UCSD-AML1 (cell line): Measurements from ENCODE around the gene TMEM198.
A peak's percentile ranks its signal among the peaks of the same experiment; 100 is the strongest.

Experiments
- DNase-seq: peaks from one replicate; lab custom pipeline; 2025; ENCODE audit not compliant: unreplicated experiment; lab: John Stamatoyannopoulos, UW

The TMEM198 gene

DNA sequence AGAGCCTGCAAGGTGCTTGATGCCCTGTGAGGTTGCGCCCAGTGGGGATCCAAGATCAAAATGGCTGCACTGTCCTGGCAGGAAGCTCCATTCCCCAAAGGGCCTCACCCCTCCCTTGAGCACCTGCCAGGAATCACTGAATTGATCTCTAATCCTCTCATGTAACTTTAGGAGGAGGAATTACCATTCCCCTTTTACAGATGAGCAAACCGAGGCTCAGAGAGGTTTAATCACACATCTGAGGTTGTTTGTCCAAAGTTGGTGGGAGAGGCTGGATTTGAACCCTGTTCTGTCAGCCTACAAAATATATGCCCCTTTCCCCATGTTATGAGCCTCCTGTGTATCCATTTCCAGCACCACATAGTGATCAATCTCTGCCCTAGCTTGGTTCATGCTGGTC lies 19.0 kb upstream of the TMEM198 start:
- no peak for DNase-seq

DNA sequence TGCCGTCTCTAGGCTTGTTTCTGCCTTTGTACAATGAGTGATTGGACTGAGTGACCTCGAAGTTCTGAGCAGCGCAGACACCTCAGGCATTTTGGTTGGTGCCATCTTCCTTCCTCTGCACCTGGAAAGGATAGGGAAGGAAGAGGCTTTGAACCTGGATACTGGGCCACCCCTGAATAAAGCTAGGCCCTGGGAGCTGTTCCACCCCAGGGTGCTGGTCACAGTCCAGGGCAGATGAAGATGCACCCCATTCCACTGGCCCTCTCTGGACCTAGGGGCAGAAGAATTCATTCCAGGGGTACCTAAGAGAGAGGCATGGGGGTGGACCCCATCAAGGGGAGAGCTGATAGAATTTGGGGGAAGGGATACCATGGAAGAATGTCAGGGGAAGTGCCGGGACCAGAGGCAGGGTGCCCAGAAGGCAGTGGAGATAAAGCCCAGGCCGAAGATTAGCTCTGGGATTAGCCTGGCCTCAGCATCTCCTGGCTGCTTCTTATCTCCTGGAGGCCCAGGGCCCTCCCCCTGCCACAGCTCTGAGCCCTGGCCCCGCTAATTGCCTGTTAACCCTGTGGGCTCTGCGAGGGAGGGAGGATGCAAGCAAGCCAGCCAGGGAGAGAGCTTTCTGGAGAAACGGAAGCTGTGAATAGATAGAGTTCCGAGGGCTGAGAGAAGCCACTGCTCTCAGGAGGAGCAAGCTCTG lies 18.1 kb upstream of the TMEM198 start:
- peak; percentile 17 for DNase-seq

DNA sequence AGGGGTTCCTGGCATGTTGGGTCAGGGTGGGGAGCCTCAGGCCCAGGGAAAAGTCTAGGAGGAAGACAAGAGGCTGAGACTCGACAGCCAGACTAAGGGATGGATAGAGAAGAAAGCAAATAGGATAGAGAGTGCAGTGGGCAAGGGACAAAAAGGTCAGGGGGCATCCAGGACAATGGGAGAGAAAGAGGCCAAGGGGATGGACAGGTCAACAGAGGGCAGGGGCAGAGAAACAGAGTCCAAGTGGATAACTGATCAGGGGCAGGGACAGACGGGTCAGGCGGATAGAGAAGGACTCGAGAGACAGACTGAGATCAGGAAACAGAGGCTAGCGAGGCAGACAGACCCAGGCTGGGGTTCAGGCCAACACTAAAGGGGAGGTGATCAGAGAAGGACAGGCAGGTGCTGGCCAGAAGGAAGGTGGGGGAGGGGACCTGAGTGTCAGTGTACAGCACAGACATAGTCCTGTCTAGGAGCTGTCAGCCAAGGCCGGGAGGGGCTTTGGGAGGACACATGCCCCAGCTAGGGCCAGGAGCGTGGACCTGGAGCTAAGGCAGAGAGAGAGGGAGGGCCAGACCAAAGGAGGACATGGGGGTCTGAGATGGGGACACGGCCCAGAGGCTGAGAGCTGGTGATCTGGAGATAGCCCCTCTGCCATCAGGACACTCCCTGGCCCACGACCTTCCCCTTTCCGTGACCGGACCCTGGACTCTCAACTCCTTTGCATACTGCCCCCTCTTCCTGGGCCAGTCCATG lies 17.3 kb upstream of the TMEM198 start:
- no peak for DNase-seq

DNA sequence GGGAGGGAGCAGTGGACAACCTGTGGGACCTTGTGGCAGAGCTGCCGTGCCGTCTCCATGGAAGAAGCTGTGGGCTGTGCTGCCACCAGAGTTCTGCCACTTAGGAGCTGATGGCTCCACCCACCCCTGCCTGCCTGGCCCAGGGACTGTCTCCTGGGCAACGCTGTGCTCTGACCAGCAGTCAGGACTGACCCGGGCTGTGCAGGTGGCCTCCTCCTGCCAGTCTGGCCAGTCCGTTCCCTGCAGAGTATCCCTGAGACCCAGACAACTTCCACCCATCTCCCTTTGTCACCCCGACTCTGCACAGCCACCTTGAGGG lies 16.8 kb upstream of the TMEM198 start:
- DNase-seq = no peak

DNA sequence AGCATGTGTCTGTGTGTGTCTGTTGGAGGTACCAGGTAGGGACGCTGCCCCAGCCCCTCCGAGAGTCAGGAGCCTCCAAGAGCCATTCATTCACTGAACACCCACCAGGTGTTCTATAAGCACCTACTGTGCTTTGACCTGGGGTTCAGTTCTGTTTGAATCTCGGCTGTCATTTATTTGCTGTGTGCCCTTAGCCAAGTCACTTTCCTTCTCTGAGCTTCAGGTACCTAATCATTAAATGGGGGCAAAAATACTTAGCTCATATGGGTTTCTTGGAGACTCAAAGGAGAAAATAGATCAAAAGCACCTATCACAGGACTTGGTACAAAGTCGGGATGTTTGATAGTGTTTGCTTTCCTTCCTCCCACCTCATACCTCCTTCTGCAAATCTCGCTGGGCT lies 16.4 kb upstream of the TMEM198 start:
- DNase-seq = no peak

DNA sequence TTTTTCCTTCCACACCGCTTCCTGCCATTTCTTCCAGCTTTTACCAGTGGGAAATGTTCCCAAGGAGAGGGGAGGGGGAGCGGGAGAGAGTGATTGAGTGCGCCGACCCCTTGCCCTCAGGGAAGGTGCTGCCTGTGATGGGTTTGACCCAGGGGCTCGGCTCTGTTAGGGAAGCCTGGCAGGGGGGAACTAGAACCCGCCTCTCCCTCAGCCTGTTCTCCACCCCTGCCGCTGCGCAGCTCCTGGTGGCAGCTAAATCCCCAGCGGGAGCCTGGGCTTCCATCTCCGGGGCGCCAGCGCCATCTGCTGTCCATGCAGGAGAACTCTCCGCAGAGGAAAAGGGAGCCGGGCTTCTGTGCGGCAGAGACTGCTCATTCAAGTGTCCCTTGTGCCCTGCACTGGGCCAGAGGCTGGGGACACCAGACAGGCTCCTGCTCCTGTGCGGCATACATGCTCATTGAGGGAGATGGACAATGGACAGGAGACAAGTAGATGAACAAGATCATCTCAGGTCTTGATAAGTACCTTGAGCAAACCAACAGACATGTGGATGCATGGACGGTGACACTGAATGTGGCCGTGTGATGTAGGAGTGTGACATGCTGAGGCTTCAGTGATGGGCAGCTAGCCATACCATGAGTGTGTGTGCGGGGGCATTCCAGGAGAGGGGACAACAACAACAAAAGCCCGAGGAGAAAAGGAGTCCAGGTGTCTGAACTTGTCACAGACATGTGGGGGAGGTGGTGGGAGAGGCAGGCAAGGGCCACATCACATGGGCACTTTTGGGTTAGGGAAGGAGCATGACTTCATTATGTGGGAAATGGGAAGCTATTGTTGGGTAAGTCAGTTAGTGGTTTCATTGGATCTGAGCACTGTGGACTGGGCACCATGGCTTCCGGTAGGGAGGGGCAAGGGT lies 13.5 kb upstream of the TMEM198 start:
- DNase-seq = peak; percentile 84

DNA sequence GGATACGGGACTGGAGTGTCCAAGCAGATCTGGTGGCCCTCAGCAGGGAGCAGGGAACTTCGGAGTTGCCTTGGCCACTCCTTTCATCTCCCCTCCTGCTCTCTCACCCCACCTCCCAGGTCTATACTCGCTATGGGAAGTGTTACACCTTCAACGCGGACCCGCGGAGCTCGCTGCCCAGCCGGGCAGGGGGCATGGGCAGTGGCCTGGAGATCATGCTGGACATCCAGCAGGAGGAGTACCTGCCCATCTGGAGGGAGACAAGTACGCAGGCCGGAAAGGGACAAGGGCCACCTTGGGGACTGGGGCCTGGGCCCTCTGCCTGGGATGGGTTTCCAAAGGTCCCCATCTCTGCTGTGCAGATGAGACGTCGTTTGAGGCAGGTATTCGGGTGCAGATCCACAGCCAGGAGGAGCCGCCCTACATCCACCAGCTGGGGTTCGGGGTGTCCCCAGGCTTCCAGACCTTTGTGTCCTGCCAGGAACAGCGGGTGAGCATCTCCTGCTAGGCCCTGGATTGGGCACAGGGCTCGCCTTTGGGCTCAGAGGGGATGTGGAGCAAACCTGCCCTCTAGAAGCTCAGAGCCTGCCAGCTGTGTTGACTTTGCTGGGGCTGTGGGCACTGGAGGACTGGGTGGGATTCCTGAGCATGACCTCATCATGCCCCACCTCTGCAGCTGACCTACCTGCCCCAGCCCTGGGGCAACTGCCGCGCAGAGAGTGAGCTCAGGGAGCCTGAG lies 12.0 kb upstream of the TMEM198 start:
- DNase-seq = no peak

DNA sequence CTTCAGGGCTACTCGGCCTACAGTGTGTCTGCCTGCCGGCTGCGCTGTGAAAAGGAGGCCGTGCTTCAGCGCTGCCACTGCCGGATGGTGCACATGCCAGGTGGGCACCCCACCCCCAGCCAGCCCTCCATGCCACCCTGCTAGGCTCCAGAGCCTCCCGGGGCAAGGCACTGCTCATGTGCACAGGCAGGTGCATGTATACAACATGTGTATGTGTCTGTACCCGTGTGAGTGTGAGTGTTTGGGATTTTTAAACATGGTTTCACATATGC lies 11.5 kb upstream of the TMEM198 start:
- no peak for DNase-seq

DNA sequence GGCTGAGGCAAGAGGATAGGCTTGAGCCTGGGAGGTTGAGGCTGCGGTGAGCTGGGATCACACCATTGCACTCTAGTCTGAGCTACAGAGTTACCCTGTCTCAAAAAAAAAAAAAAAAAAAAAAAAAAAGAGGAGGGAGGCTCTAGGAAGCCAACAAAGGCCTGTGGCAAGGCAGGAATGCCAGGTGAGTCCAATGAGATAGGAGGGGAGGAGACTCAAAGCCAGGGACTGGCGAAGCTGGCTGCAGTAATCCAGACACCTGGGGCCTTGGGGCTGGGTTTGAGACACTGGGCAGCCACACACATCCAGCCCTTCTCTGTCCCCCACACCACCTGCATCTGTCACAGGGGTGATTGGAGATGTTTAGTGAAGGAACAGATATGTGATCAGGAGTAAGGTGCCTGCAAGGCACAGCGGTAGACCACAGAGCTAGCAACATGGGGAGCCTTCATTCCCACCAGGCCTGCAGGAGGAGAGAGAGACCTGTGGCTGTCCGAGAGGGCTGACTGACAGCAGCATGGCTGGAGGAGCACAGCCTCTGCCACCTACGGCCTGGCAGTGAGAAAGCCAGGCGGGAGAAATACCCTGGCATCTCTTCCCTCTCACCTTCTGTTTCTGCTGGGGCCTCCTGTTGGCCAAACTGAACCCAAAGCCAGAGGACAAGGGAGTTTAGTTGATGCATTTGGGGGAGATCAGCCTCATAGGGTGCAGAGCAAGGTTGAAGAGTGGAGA lies 9.7 kb upstream of the TMEM198 start:
- DNase-seq = no peak

DNA sequence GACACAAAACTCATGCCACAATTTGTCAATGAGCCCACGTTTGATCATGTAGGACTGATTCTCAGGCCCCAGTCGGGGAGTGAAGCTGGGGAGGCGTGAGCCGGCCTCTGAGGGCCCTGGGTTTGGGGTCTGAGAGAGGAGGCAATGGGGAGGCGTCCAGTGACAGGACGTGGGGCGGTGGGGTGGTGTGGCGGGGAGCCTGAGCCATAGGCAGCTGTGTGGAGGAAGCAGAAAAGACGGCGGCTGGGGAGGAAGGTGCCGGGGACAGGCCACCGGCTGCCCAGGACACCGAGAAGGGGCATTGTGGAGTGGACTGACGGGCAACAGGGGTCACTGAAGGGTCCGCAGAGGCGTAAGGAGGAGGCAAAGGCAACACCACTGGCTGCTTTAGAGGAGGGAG lies 7.4 kb upstream of the TMEM198 start:
- DNase-seq = no peak

DNA sequence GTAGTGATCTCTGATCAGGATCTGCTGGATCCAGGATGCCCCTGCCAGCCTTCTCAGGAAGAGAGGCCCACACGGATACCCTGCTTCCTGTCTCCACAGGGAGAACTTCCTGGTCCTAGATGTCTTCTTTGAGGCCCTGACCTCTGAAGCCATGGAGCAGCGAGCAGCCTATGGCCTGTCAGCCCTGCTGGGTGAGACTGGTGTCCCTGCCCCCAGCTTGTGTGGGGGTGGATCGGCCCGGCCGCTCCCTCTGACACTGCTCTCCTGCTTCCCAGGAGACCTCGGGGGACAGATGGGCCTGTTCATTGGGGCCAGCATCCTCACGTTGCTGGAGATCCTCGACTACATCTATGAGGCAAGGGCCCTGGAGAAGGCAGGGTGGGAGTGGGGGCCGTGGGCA lies 6.9 kb upstream of the TMEM198 start:
- no peak for DNase-seq

DNA sequence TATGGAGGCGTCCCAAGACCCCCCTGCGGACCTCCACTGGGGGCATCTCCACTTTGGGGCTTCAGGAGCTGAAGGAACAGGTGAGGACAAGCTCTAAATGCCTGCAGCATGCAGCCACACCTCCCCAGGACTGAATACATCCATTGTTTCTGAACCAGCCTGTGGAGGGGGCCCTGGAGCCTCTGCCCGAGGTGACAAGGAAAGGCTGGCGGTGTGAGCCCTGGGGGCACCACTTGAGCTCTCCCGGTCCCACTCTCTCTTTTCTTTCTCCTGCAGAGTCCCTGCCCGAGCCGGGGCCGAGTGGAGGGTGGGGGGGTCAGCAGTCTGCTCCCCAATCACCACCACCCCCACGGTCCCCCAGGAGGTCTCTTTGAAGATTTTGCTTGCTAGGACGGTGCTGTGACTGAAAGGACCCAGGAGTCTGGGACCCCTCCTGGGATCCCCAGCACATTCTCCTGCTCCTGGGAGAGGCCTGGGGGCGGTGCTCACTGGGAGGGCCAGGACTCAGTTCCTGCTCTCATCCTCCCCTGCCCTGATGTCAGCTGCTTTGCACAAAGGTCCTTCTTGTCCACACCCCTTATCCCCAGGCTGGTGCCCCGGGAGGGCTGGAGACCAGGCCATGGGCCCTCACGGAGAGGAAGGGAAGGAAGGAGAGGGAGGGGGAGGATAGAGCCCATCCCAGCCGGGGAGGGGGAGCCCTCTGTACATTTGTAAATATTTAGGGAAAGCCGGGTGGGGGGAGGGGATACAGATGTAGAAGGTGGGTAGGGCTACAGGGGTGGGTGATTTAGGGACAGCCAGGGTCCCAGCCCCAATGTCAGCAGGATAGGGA lies 6.0 kb upstream of the TMEM198 start:
- no peak for DNase-seq

DNA sequence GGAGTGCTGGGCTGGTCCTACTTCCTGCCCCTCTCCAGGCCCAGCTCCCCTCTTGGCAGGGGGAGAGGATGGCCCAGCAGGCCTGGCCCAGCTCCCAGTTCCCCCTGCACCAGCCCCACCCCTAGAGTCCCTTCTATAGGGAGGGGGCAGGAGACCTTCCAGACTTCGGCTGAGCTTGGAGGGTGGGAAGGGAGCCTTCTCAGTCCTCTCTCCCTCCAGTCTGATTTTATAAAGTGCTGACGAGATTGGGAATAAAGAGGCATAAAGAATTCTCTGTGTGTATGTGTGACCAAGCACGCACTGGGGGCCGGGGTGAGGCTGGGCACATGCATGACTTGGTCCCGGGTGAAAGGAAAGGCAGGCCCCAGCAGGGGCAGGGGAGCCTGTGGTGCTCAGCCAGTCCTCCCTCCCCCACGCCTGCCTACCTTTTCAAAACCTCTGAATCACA lies 5.3 kb upstream of the TMEM198 start:
- DNase-seq = no peak

DNA sequence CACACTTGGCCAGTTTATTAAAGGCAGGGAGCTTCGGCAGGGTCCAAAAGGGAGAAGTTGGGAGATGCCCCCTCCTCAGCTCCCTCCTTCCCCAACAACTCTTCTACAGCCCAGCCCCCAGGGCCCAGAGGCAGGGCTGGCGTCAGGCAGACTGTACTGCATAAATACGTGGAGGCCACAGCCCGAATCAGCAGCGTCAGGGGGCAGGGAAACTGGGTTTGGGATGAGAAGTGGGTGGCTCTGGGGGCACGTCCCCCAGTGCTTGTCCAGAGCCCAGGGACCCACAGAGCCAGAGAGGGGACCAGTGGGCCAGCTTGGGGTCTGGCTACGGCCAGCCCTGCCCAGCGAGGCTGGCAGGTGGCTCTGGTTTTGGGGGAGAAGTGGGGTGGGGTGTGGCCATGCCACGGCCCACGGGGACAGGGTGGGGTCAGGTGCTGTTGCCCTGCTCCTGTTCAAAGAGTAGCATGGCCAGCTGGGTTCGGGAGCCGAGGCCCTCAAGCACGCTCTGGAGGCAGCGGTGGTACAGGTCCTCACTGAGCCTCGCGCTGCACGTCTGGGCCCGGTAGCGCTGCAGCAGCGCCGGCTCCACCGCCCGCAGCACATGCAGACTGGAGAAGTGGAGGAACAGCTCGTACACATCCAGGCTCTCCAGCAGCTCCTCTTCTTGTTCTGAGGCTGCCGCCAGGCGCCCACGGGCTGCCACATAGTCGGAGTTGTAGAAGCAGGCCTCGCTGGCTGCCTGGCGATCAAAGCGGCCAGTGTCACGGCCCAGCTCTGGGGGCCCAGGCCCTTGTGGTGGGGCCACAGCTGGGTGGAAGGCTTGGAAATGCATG lies 4.7 kb upstream of the TMEM198 start:
- no peak for DNase-seq

DNA sequence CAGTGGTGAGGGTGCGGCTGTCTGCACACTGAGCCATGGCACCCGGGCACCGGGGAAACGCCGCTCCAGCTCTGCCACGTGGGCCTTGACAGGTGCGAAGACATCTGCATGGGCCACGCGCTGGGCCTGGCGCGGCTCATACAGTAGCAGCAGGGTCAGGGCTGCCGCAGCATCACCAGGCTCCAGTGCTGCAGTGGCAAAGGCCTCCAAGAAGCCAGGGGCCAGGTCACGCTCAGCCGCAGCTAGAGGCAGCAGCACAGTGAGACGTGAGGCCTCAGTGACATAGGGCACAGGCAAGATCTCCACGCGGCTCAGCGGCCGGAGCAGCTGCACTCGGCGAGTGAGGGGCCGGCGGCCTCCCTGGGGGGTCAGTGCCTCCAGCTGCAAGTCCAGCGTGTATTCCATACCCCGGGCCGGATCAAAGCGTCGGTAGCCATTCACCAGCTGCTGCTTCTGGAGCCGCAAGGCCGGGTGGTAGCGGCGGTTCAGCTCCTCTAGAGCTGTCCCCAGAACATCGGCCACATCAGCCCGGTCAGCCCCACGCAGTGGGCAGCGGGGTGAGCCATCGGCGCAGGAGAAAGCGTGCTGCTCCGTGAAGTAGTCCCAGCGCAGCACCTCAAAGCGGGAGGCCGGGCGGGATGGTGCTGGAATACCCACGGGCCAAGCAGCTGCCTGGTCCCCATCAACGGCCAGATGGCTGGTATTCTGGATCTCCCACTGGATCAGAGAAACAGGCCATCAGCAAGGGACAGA lies 3.7 kb upstream of the TMEM198 start:
- no peak for DNase-seq

DNA sequence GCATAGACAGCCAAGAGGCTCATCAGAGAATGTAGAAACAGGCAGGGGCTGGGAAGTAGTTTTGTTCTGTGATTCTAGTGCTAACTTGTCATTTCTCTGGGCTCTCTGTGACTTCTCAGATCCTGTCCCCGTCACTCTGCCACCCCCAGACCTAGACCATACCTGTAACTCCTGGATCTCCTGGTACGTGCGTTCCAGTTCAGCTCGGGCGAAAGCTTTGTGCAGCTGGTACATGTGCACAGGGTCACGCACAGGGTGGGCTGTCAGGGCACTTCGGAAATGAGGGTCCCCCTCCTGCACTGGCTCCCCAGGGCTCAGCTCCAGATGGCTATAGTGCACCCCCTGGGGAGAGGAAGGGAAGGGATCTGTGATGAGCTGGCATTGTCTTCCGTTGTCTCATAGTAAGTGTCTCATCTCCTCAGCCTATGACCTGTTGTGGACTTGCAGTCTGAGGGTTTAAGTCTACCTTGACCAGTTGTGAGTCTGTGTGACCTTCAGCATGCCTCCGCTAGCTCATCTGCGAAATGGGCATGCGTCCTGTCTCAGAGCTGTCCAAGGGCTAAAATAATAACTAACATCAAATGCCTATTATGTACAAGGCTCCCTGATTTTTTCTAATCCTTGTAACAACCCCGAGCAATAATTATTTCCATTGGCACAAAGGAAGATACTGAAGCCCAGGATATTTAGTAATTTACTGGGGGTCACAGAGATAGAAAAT lies 2.9 kb upstream of the TMEM198 start:
- DNase-seq = no peak

DNA sequence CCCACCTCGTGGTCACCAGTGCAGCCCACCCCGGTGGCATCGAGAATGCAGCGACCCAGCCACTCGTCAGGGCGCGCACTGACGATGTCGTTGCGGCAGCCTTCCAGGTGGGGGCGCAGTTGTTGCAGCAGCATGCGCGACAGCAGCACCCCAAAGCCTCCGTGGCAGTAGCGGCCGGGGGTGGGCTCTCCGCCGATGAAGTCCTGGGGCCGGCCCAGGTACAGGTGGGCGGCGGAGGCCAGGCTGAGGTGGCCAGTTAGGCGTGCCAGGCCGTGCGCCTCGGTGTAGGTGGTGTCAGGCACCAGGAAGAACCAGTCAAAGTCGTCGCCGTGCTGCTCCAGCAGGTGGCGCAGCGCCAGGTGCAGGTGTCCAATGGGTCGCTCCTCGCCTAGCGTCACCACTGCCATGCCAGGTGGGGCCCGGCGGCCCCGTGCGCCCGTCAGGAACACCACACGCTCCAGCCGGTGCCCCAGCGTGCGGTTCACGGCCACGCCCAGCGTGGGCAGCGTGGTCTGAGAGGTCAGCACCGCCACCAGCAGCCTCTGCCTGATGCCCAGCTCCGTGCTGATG lies 2.1 kb upstream of the TMEM198 start:
- DNase-seq = peak; percentile 87
